GM18861 (cell line): ENCODE data around the gene LRRC57.

ENCODE experiments used
- ATAC-seq: cut with Tn5 transposase; IDR thresholded peaks from one replicate; pipeline ENCODE4 v1.9.1; 2021; ENCODE audit not compliant: unreplicated experiment

The LRRC57 gene

DNA sequence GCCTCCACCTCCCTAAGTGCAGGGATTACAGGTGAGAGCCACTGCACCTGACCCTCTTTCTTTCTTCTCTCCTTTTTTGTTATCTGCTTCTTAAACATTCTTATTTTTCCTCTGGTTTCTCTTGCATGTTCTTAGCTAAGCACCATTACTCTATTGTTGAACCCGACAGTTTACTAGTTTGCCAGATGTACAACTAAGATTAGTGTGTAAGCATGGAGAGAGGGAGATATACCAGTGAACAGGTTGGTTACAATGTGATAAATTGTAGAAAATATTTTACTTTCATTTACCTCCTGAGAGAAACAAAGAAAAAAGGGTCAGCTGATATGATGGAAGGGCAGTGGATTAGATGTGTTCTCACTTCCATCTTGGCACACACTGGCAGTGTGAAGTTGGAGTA is 5.0 kb upstream of the LRRC57 start:
- no peak for ATAC-seq

GRCh38 chr15:42549741-42550392 is 1.3 kb upstream of the LRRC57 start:
- ATAC-seq: no peak

- peak; percentile 8 for ATAC-seq
Observed at GRCh38 chr15:42549032-42549491, 469 bp upstream of the LRRC57 start.

DNA sequence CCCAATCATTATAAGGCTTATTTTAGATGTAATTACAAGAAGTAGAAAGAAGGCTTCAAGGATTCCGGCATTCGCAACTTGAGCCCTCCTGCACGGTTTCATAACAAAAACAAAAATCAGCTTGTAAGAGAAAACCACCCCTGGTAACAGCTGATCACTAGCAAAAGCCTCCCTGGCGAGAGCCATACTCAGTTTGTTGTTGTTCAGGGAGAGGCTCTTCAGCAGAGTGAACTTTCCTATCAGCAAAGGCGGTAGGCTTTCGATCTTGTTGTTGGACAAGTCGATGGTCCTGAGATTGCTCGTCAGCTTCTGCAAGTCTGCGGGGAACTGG is 710 bp downstream of the LRRC57 start:
- ATAC-seq: no peak

DNA sequence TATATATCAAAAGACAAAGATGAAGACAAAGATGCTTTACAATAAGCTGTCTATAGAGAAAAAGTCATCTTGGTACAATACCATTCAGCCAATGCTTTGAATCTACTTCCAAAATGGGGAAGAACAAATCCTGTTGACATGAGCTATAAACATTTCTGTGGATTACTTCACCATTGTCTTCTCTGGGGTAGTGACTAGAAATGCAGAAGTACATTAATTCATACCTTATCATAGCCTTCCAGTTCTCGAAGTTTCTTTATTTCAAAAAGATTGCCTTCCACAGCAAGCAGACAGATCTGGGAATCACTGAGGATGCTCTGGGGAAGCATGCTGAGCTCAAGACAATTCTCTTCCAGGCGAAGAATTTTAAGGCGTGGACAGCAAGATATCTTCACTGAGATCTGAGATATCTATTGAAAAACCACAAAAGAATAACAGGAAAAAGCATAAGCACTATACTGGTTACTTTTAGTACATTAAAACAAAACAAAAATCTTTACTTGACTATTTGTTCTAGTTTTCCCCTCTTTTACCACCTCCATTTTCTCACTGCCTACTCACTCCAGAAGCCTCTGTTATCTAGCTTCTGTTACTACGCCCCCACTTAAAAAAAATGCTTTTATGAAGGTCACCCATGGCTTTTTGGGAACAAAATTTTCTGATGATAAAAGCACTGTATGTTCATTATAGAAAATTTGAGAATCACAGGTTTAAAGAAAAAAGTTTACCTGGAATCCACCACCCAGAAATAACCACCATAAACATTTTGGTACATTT is 3.6 kb downstream of the LRRC57 start:
- no peak for ATAC-seq

DNA sequence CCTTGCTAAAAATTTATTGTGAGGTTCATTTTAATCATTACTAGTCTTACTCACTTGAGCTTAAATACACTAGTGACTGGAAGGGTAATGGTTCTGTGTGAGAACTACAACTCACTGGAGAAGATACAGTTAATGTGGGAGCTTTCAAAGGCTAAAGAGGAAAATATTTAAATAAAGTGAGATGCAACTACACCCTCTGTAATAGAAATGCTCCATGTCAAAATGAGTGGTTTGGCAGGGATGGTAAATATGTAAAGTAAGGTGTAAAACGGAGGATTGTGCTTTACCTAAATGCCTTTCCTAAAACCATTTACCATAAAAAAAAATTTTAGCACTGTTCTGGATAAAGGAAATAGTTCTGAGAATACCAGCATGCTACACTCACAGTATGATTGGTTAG is 15.3 kb downstream of the LRRC57 start:
- ATAC-seq: no peak

DNA sequence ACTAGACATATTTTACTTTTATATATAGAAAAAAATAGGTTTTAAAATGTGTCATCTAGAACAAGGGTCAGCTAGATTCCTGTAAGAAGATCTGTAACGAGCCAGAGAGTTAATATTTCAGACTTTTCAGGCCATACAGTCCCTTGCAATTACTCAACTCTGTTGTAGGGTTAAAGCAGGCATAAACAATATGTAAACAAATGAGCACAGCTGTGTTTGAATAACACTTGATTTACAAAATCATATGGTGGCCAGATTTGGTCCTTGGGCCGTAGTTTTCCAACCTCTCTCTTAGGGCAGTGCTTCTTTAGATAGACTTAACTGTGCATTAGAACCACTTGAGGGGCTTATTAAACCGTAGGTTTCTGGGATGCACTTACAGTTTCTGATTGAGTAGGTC is 19.6 kb downstream of the LRRC57 start:
- ATAC-seq: no peak

GRCh38 chr15:42523331-42523730 is 25.3 kb downstream of the LRRC57 start:
- ATAC-seq: no peak

GRCh38 chr15:42511007-42511391 is 37.6 kb downstream of the LRRC57 start:
- no peak for ATAC-seq

DNA sequence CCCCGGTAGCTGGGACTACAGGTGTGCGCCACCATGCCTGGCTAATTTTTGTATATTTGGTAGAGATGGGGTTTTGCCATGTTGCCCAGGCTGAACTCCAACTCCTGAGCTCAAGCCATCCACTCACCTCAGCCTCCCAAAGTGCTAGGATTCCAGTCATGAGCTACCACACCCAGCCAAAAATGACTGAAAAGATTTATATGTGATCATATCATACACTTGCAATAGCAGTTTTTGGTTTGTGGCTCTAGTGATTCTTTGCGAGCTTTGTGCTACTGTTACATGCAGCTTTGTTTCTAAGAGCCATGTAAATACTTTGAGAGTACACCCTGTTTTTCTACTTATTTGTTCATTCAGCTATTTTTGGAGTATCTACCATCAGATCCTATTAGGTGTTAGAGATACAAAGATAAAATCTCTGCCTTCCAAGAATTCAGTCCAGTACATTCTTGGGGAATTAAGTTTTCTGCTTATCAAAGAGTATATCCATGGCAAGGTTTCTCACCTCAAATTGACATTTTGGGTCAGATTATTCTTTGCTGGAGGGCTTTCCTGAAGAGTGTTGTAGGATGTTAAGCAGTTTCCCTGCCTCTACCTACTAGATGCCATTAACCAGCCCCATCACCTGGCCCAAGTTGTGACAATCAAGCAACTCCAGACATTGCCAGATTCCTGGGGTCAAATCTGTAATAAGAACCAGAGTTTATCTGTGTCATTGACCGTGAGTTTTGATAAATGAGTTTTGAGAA is 38.2 kb downstream of the LRRC57 start:
- no peak for ATAC-seq

DNA sequence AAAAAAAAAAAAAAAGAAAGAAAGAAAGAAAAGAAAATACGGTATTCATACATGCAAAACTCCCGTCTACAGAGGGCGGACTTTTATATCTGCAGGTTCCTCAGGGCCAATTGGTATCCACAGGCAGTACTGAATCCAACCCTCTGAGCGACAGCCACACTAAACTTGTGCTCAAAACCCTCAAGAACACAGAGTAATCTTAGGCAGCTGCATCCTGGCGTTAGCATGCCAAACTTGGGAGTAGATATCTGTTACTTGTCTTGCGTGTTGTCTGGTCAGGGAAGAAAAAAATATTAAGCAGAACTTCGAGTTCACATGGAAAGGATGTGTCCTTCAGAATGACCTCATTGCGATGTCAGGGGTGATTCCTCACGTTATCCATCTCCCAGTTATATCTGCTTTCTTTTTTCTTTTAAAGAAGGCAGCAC is 40.3 kb downstream of the LRRC57 start:
- ATAC-seq: no peak

DNA sequence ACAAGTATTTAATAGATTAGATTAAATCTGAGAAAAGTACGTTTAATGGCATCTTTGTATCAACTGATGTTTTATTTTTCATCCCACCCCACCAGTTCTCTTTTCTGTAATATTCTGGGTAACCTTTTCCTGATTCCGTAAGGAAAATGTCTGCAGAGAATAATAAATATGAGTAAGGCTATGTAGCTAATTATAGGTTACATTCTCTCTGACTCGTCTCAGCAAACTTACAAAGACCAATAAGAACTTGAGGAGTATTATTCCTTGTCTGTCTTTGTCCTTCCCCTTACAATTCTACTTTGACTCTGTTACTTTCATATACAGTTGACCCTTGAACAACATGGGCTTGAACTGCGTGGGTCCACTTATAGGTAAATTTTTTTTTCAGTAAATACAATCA is 41.1 kb downstream of the LRRC57 start:
- ATAC-seq: no peak

DNA sequence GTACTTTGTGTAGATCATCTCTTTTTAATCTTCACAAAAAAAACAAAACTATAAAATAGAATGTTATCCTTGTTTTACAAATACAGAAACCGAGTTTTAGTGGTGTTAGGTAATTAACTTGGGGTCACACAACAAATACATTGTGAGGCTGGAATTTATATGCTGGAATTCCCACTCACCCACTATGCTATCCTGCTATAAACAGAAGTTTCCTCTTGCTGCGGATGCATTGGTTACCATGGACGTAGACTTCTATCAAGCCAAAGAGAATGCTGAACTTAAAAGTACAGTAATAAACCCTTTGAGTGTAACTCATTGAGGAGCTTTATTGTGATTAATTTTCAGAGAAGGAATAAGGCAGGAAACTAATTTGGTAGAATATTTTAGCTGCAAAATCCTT is 44.0 kb downstream of the LRRC57 start:
- ATAC-seq: peak; percentile 12

DNA sequence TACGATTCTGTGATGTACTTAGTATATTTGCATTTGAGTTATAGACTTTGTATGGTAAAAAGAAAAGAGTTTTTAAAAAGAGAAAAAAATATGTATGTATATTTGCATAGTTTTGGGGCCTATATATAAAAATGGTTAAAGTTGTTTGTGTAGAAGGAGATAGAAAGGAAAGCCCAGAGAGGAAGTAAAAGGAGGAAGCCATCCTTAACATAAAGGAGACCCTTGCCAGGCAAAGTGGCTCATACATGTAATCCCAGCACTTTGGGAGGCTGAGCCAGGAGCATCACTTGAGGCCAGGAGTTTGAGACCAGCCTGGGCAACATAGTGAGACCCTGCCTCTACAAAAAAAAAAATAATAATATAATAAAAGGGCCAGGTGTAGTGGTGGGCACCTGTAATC is 44.8 kb downstream of the LRRC57 start:
- no peak for ATAC-seq

GRCh38 chr15:42502477-42502876 is 46.1 kb downstream of the LRRC57 start:
- ATAC-seq: no peak

DNA sequence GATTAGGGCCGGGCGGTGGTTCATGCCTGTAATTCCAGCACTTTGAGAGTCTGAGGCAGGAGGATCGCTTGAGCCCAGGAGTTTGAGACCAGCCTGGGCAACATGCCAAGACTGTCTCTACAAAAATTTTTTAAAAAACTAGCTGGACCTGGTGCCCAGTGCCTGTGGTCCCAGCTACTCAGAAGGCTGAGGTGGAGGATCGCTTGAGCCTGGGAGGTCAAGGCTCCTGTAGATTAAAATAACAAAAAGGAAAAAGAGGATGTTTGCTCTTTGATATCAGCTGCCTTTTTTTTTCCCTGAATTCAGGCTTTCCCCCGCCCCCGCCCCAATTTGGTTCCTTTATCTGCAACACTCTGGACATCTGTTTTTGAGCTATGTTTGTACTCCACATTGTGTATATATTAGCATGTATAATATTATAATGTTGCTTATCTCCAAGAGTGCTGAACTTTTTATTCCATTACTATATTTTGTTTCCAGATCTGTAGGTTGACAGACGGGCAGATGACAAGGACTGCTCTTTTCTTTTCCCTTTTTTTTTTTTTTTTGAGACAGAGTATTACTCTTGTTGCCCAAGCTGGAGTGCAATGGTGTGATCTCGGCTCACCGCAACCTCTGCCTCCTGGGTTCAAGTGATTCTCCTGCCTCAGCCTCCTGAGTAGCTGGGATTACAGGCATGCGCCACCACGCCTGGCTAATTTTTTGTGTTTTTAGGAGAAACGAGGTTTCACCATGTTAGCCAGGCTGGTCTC is 48.6 kb downstream of the LRRC57 start:
- ATAC-seq: no peak

DNA sequence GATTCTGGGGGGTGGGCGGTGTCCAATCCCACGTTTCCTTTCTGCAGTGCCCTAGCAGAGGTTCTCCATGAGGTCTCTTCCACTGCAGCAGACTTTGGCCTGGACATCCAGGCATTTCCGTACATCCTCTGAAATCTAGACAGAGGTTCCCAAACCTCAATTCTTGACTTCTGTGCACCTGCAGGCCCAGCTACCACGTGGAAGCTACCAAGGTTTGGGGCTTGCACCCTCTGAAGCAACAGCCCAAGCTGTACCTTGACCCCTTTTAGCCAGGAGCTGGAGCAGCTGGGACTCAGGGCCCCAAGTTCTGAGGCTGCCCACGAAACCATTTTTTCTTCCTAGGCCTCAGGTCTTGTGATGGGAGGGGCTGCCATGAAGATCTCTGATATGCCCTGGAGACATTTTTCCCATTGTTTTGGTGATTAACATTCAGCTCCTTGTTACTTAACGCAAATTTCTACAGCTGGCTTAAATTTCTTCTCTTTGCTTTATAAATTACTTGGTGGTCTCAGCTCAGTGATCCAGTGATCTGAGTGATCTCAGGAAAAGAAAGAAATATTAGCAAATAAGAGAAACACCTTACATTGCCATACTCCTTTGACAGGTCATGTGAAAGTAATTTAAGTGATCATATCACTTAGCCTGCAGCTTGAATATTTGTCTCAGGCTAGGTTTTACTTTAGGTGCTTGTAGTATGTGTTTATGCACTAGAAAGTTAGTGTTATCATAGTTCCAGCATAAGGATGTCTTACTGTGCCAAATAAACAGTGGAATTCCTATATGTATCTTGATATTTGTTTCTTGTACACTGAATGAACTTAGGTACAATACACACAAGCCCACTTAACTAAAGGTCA is 50.2 kb downstream of the LRRC57 start:
- ATAC-seq: no peak

DNA sequence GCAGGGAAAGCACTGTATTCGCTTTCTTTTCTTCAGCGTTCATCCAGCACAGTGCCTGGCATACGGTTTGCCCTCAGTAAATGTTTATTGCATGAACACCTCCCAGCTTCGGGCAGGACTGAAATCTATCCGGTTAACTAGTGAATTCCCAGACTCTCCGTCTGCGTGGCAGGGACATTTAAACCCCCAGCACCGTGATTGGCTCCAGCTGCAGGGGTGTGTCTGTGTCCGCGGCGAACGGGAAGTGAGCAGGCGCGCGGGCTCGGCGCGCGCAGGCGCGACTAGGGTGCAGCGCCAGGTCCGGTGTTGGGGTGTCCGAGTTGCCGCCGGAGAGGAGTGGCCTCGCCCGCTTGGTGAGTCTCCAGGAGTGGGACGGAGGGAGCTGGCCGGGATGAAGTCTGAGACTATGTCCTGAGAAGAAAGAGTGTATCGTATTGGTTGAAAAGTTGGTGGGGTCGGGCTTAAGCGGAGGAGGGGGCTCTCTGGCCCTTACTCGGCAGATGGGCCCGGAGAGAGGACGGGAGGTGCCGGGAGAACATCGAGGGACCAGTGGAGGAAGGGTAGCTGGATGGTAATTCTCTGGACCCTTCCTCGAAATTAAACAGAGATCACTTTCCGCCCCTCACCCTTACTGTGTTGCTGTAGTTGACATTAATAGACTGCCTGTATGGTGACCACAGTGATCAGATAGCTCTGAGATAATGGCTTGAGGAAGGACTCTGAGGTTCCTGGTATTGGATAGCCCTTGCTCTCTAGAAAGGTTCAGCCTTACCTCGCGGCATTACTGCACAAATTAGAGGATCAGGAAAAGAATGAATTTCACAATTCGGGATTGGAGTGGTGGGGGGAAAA is 53.0 kb downstream of the LRRC57 start, which contains the start of gene SNAP23:
Gene SNAP23, plus strand, starts transcription at position 274 of the 852 bp plus-strand sequence. CDS start 16,213 bp downstream, outside the sequence.
- ATAC-seq: peak; percentile 68

GRCh38 chr15:42494998-42495360 is 53.6 kb downstream of the LRRC57 start:
- no peak for ATAC-seq
